Adrenal gland (tissue), 12 donors: Measurements from ENCODE around the gene HRH4. TPM values are rescaled to one million over a fixed set of nuclear protein-coding genes. Genes with fewer than 3 reads are reported as not detected.

Experiments
- DNase-seq, 7 donors: peaks; one replicate each; pipeline ENCODE4 v3.0.0-alpha.2; 2019 to 2020
- H3K27ac ChIP-seq, 5 donors: fragments of 200-600 bp; sonication (generic) in 4 of 5; 1 replicate in 3 of 5; 2 replicates in 2 of 5; pipeline versions ENCODE4 v1.5.1 to v1.8.0; 2016 to 2020; ENCODE audit warnings: mild to moderate bottlenecking in 1 of 5
- H3K27me3 ChIP-seq: fragments of 200-600 bp; 2 replicates; pipeline ENCODE4 v1.8.0; 2021
- H3K36me3 ChIP-seq, 2 donors: fragments of 200-600 bp; replicated peaks in 1 of 2; 1 replicate in 1 of 2; 2 replicates in 1 of 2; pipeline versions ENCODE4 v1.5.1 to v1.8.0; 2018 to 2022
- H3K4me1 ChIP-seq, 2 donors: fragments of 200-600 bp; replicated peaks in 1 of 2; 1 replicate in 1 of 2; 2 replicates in 1 of 2; pipeline versions ENCODE4 v1.5.1 to v1.8.0; 2018 to 2021
- H3K4me3 ChIP-seq, 4 donors: fragments of 200-600 bp; sonication (generic) in 3 of 4; one replicate each; pipeline ENCODE4 v1.5.1; 2016 to 2018
- H3K9me3 ChIP-seq, 3 donors: fragments of 200-600 bp; sonication (generic) in 1 of 3; replicated peaks in 1 of 3; 1 replicate in 2 of 3; 2 replicates in 1 of 3; pipeline versions ENCODE4 v1.5.1 to v1.8.0; 2016 to 2021
- POLR2A ChIP-seq, 2 donors: fragments of 450-650 bp; IDR thresholded peaks; one replicate each; pipeline ENCODE4 v1.6.1; 2017; ENCODE audit warnings: antibody characterized with exemption in 2 of 2, mild to moderate bottlenecking in 2 of 2, moderate library complexity in 1 of 2
- WGBS, 4 donors: extraction: QIAGEN DNeasy Blood & Tissue Kit in 2 of 4; methylation state at CpG; one replicate each; pipeline versions ENCODE4 v1.1.5 to v1.1.7; 2013 to 2017; 5-methylcytosine and 5-hydroxymethylcytosine counted together
- intact Hi-C, 2 donors: fragments of 100-400 bp; cut with DNase I; formaldehyde crosslinking; loops; one replicate each; pipeline versions ENCODE4 v1.14.1 to v1.15.0; 2022 to 2023
- polyA plus RNA-seq, 3 donors: library from polyadenylated mRNA; stranded (reverse); fragments of 200-250 nt in 2 of 3; fragments of 350-450 nt in 1 of 3; fragmentation: Illumina TruSeq in 1 of 3; extraction: RNeasy Lipid Tissue Mini Kit (QIAGEN cat#74804) in 1 of 3; gene quantifications; one replicate each; pipeline ENCODE4 v1.2.3, GENCODE V29; 2013 to 2014
- small RNA-seq, 2 donors: library from RNA; depleted of rRNA; stranded (forward); fragments of <200 nt; gene quantifications; one replicate each; pipeline ENCODE3, GENCODE V24; 2016
- total RNA-seq, 9 donors: library from RNA; depleted of rRNA in 4 of 9; stranded (reverse); fragments of >200 nt in 4 of 9; fragments of 120-200 nt in 1 of 9; fragmentation: NEBNext Ultra II Directional in 1 of 9; extraction: Animal tissue kit (Norgen Biotek cat#: 25700) in 1 of 9; gene quantifications; one replicate each; pipeline versions ENCODE4 v1.1.0 to v1.2.4, GENCODE V29; 2013 to 2023
- donor health status: healthy with polysubstance abuse.
- donor health status: Bipolar disorder and iron deficiency.
- donor health status: DM: yes; HTN: yes; CAD: no.
- donor health status: DM: no; HTN: no; CAD: no.
- donor health status: DM: no; HTN: no; CAD: no.
- donor health status: DM: yes; HTN: yes; CAD: no.

HRH4 gene
- total and polyA plus RNA-seq, 12 donors, result 0.03 to 0.13 (median 0.06) TPM; not detected in 8

DNA sequence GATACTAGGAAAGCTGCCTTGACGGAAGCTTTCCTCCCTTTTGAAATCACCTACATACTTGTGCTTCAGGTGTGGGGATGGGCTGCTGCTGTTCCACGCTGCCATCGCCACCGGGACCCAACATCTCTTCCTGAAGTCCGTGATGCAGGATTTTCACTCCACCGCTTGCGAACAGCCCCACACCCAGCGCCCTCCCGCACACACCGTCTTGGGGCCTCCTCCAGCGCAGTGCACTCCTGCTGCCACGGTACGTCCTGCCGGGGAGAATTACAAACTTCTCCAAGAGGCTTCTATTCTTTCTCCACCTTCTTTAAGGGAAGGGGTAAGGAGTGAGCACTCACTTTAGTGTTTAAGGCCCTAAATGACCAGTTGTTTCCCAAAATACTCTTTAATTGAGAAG is 58.2 kb downstream of the HRH4 start:
- Histone ChIP-seq H3K4me1 (no peaks in the 10 kb centered on the region), H3K27me3 (no peaks in the 10 kb centered on the region), H3K36me3 (no peaks in the 10 kb centered on the region), H3K4me3 (no peak overlapping the region), H3K9me3 (no peaks in the 10 kb centered on the region), H3K27ac (no peak overlapping the region)
- TF ChIP-seq POLR2A (IDR thresholded peaks at IDR 0.05), result no peak
- no peak for DNase-seq
- intact Hi-C loops, result no loop called here
- WGBS, 4 donors, result 80 to 90% (median 84%) methylated on average over 14 of the region's 14 CpGs

Small RNA genes within 50 kb of the gene (small RNA-seq; reads per million reads assigned to genes)
- gene RF00019, result 0 reads per million in 2 donors

Other genes with a start within 250 kb of the HRH4 start
- gene OSBPL1A, start 62.8 kb upstream of the HRH4 start, total RNA-seq, result 100 to 1,000 TPM in 1 of 9 donors, 10 to 100 TPM in 8; 23.1 to 116 (median 69.2) TPM
- 10 to 100 TPM; 18.7 to 40.1 (median 21.6) TPM for gene OSBPL1A, start 62.8 kb upstream of the HRH4 start, polyA plus RNA-seq
- 10 to 100 TPM; 21.6 to 60.5 (median 46.0) TPM for gene IMPACT, start 34.0 kb upstream of the HRH4 start, total RNA-seq
- gene IMPACT, start 34.0 kb upstream of the HRH4 start, polyA plus RNA-seq, result 10 to 100 TPM; 16.2 to 58.9 (median 21.4) TPM